ENCODE measurements around the gene FYN. TPM values are rescaled to one million over a fixed set of nuclear protein-coding genes. Genes with fewer than 3 reads are reported as not detected.

FYN gene
- total RNA-seq, 4 donors from 2014 or later = 108 to 281 (median 186) TPM

- no peak for TF ChIP-seq CTCF (IDR thresholded peaks at IDR 0.05)
- DNase-seq (ENCODE audit: low spot score) (no peak), ATAC-seq (ENCODE audit: low FRiP score) (no peak)
Measured at GRCh38 chr6:111677249-111677990, 195.8 kb downstream of the FYN start.

GRCh38 chr6:111676383-111676782, 196.9 kb downstream of the FYN start:
- TF ChIP-seq CTCF (IDR thresholded peaks at IDR 0.05) = no peak
- ATAC-seq (ENCODE audit: low FRiP score) (no peak), DNase-seq (ENCODE audit: low spot score) (no peak)

- no peak for DNase-seq (ENCODE audit: low spot score)
- no peak for ATAC-seq (ENCODE audit: low FRiP score)
- no peak for TF ChIP-seq CTCF (IDR thresholded peaks at IDR 0.05)
Measured at GRCh38 chr6:111674883-111675282, 198.4 kb downstream of the FYN start.

GRCh38 chr6:111674413-111674812, 198.8 kb downstream of the FYN start:
- no peak for TF ChIP-seq CTCF (IDR thresholded peaks at IDR 0.05)
- no peak for ATAC-seq (ENCODE audit: low FRiP score)

GRCh38 chr6:111673937-111674336, 199.3 kb downstream of the FYN start:
- DNase-seq (ENCODE audit: low spot score) (no peak), ATAC-seq (ENCODE audit: low FRiP score) (no peak)
- TF ChIP-seq CTCF (IDR thresholded peaks at IDR 0.05) = no peak

More at GRCh38 chr6:111674413-111674812, 198.8 kb downstream of the FYN start:
- no peak for DNase-seq (ENCODE audit: low spot score)

- DNase-seq (ENCODE audit: low spot score) (no peak), ATAC-seq (ENCODE audit: low FRiP score) (no peak)
- no peak for TF ChIP-seq CTCF (IDR thresholded peaks at IDR 0.05)
Measured at GRCh38 chr6:111673532-111673931, 199.7 kb downstream of the FYN start.

- DNase-seq (ENCODE audit: low spot score) = no peak
- TF ChIP-seq CTCF (IDR thresholded peaks at IDR 0.05) = no peak
- no peak for ATAC-seq (ENCODE audit: low FRiP score)
Measured at GRCh38 chr6:111672761-111673450, 200.3 kb downstream of the FYN start.
